H1 (cell line): ENCODE results near the gene SIGLEC14. TPM values are rescaled to one million over a fixed set of nuclear protein-coding genes. Genes with fewer than 3 reads are reported as not detected.

Source experiments
- CTCF ChIA-PET: fragments of 300-600 bp; sonication (Branson Sonifier 250); formaldehyde crosslinking; loops from one replicate; lab custom pipeline; 2021; ENCODE audit not compliant: partially characterized antibody; lab: Charles Lee
- POLR2A ChIA-PET: fragments of 300-600 bp; sonication (Branson Sonifier 250); formaldehyde crosslinking; loops from one replicate; lab custom pipeline; 2021; ENCODE audit warnings: inconsistent platforms; ENCODE audit not compliant: partially characterized antibody; lab: Charles Lee
- DNase-seq, 2 experiments: peaks; one replicate each; pipeline versions ENCODE4 v3.0.0 to v3.0.0-alpha.2; 2010 to 2022; ENCODE audit warnings: low spot score in 2 of 2, low read depth in 1 of 2, mixed read lengths in 1 of 2
- FAIRE-seq: peaks from 2 replicates; lab custom pipeline; 2011; peaks lifted over from hg19 to GRCh38; lab: Jason Lieb, UNC
- H2AFZ ChIP-seq: 2 replicates; pipeline ENCODE4 v1.8.1; 2012; ENCODE audit warnings: low read length, inconsistent platforms
- H2AK5ac ChIP-seq: 2 replicates; pipeline ENCODE4 v1.6.1; 2013; ENCODE audit warnings: low read depth, low read length
- H2BK120ac ChIP-seq: replicated peaks from 2 replicates; pipeline ENCODE3; 2013; ENCODE audit warnings: low read depth, low read length, inconsistent platforms
- H2BK12ac ChIP-seq: 2 replicates; pipeline ENCODE4 v1.6.1; 2013; ENCODE audit warnings: low read depth, low read length
- H2BK15ac ChIP-seq: 2 replicates; pipeline ENCODE4 v1.6.1; 2013; ENCODE audit warnings: low read length
- H2BK20ac ChIP-seq: 2 replicates; pipeline ENCODE4 v1.6.1; 2013; ENCODE audit warnings: low read length
- H2BK5ac ChIP-seq: 2 replicates; pipeline ENCODE4 v1.6.1; 2013; ENCODE audit warnings: low read depth, low read length
- H3K14ac ChIP-seq: 2 replicates; pipeline ENCODE4 v1.6.1; 2013; ENCODE audit warnings: inconsistent platforms; ENCODE audit not compliant: insufficient read length
- H3K18ac ChIP-seq: 2 replicates; pipeline ENCODE4 v1.6.1; 2013; ENCODE audit warnings: low read length; ENCODE audit errors: extremely low read depth
- H3K23ac ChIP-seq: 2 replicates; pipeline ENCODE4 v1.6.1; 2013; ENCODE audit warnings: inconsistent platforms; ENCODE audit not compliant: insufficient read length
- H3K23me2 ChIP-seq: 2 replicates; pipeline ENCODE4 v1.6.1; 2013; ENCODE audit warnings: low read depth, low read length
- H3K27ac ChIP-seq: 2 replicates; pipeline ENCODE4 v1.6.1; 2011; ENCODE audit warnings: low read depth, low read length, inconsistent platforms
- H3K27me3 ChIP-seq, 4 experiments: replicated peaks in 1 of 4; 1 replicate in 1 of 4; 2 replicates in 3 of 4; pipeline versions ENCODE4 v1.6.1 to v1.8.1; 2011 to 2013; ENCODE audit warnings: low read length in 3 of 4, mild to moderate bottlenecking in 3 of 4, inconsistent platforms in 2 of 4, mixed read lengths in 2 of 4, moderate library complexity in 1 of 4; ENCODE audit not compliant: control insufficient read depth in 3 of 4, insufficient read depth in 3 of 4; ENCODE audit errors: extremely low read depth in 1 of 4
- H3K36me3 ChIP-seq, 4 experiments: 2 replicates each; pipeline versions ENCODE4 v1.6.1 to v1.8.1; 2011 to 2013; ENCODE audit warnings: mild to moderate bottlenecking in 4 of 4, low read length in 3 of 4, moderate library complexity in 2 of 4, control low read depth in 1 of 4, inconsistent platforms in 1 of 4; ENCODE audit not compliant: insufficient read depth in 4 of 4, control insufficient read depth in 2 of 4
- H3K4ac ChIP-seq: replicated peaks from 2 replicates; pipeline ENCODE3; 2013; ENCODE audit warnings: low read length, low read depth, mixed read lengths, inconsistent platforms; ENCODE audit not compliant: insufficient read length
- H3K4me1 ChIP-seq, 4 experiments: replicated peaks in 1 of 4; 1 replicate in 1 of 4; 2 replicates in 3 of 4; pipeline versions ENCODE4 v1.6.1 to v1.8.1; 2011 to 2013; ENCODE audit warnings: low read length in 3 of 4, inconsistent platforms in 2 of 4, mixed read lengths in 1 of 4; ENCODE audit not compliant: insufficient read depth in 4 of 4, control insufficient read depth in 3 of 4
- H3K4me2 ChIP-seq, 2 experiments: 2 replicates each; pipeline versions ENCODE4 v1.6.1 to v1.8.1; 2011 to 2013; ENCODE audit warnings: low read depth in 2 of 2, low read length in 2 of 2, control low read depth in 1 of 2, inconsistent platforms in 1 of 2, mild to moderate bottlenecking in 1 of 2; ENCODE audit not compliant: insufficient read depth in 1 of 2
- H3K4me3 ChIP-seq, 4 experiments: fragments of 200-600, 300-600 bp in 1 of 4; sonication (generic), shearing (Covaris generic), sonication (Bioruptor Twin) in 1 of 4; 2 replicates each; pipeline versions ENCODE4 v1.5.1 to v1.8.1; 2011 to 2016; ENCODE audit warnings: low read length in 4 of 4, low read depth in 3 of 4, control low read depth in 2 of 4, inconsistent platforms in 2 of 4, mild to moderate bottlenecking in 2 of 4, mixed read lengths in 1 of 4, moderate library complexity in 1 of 4; ENCODE audit not compliant: insufficient read depth in 2 of 4; ENCODE audit errors: extremely low read depth in 1 of 4
- H3K56ac ChIP-seq: replicated peaks from 2 replicates; pipeline ENCODE3; 2013; ENCODE audit warnings: low read depth, mild to moderate bottlenecking, mixed read lengths, low read length, inconsistent platforms; ENCODE audit not compliant: insufficient read length
- H3K79me1 ChIP-seq: 2 replicates; pipeline ENCODE4 v1.6.1; 2013; ENCODE audit warnings: low read depth, low read length, control low read depth
- H3K79me2 ChIP-seq, 2 experiments: 2 replicates each; pipeline versions ENCODE4 v1.6.1 to v1.8.1; 2012 to 2013; ENCODE audit warnings: low read length in 2 of 2, mild to moderate bottlenecking in 2 of 2, inconsistent platforms in 1 of 2; ENCODE audit not compliant: insufficient read depth in 2 of 2, control insufficient read depth in 1 of 2
- H3K9ac ChIP-seq, 4 experiments: replicated peaks in 1 of 4; 1 replicate in 1 of 4; 2 replicates in 3 of 4; pipeline versions ENCODE4 v1.6.1 to v1.8.1; 2011 to 2013; ENCODE audit warnings: low read depth in 3 of 4, low read length in 3 of 4, control low read depth in 2 of 4, mild to moderate bottlenecking in 2 of 4, moderate library complexity in 2 of 4, inconsistent platforms in 1 of 4; ENCODE audit errors: extremely low read depth in 1 of 4
- H3K9me3 ChIP-seq, 2 experiments: 2 replicates each; pipeline versions ENCODE4 v1.6.1 to v1.8.1; 2012 to 2013; ENCODE audit warnings: mild to moderate bottlenecking in 2 of 2, moderate library complexity in 2 of 2, control low read depth in 1 of 2, inconsistent platforms in 1 of 2, low read depth in 1 of 2, low read length in 1 of 2, mixed read lengths in 1 of 2; ENCODE audit not compliant: insufficient read depth in 2 of 2
- H4K20me1 ChIP-seq, 2 experiments: replicated peaks in 1 of 2; 2 replicates each; pipeline versions ENCODE3 to v1.8.1; 2011 to 2013; ENCODE audit warnings: inconsistent platforms in 2 of 2, low read length in 2 of 2, mild to moderate bottlenecking in 1 of 2; ENCODE audit not compliant: insufficient read depth in 2 of 2, control insufficient read depth in 1 of 2
- H4K5ac ChIP-seq: 2 replicates; pipeline ENCODE4 v1.6.1; 2013; ENCODE audit warnings: low read length, low read depth, mixed read lengths, inconsistent platforms; ENCODE audit not compliant: insufficient read length
- H4K8ac ChIP-seq: 2 replicates; pipeline ENCODE4 v1.8.0; 2013; ENCODE audit warnings: mild to moderate bottlenecking, moderate library complexity, low read length, inconsistent platforms; ENCODE audit not compliant: insufficient read depth; ENCODE audit errors: extremely low read depth
- H4K91ac ChIP-seq: replicated peaks from 2 replicates; pipeline ENCODE3; 2013; ENCODE audit warnings: low read length, mixed read lengths, inconsistent platforms; ENCODE audit not compliant: insufficient read length
- CBX5 ChIP-seq: fragments of 300-800, 300-1000 bp; sonication (generic); IDR thresholded peaks from 2 replicates; pipeline ENCODE4 v1.7.1; 2016; ENCODE audit warnings: antibody characterized with exemption, low read length, low read depth
- CREB1 ChIP-seq: IDR thresholded peaks from 2 replicates; pipeline ENCODE4 v1.6.1; 2012; ENCODE audit warnings: inconsistent platforms
- JUND ChIP-seq: IDR thresholded peaks from 2 replicates; pipeline ENCODE4 v1.6.1; 2011; ENCODE audit warnings: mild to moderate bottlenecking, improper control_type of control experiment, low read length
- POU5F1 ChIP-seq: IDR thresholded peaks from 2 replicates; pipeline ENCODE4 v1.6.1; 2011; ENCODE audit warnings: low read depth, mild to moderate bottlenecking, low read length, moderate library complexity
- RAD21 ChIP-seq, 2 experiments: IDR thresholded peaks in 1 of 2; conservative IDR thresholded peaks in 1 of 2; 2 replicates each; pipeline ENCODE4 v1.6.1; 2011; ENCODE audit warnings: low read depth in 2 of 2, low read length in 2 of 2, improper control_type of control experiment in 1 of 2, inconsistent platforms in 1 of 2, mild to moderate bottlenecking in 1 of 2, moderate library complexity in 1 of 2
- WGBS, 2 experiments: shearing (Covaris generic) in 1 of 2; methylation state at CpG; one replicate each; pipeline versions ENCODE4 v1.1.6 to v1.1.7; 2013 to 2015; ENCODE audit warnings: low lambda C conversion rate in 2 of 2, mixed read lengths in 2 of 2, inconsistent platforms in 1 of 2, low coverage in 1 of 2, missing lambda C conversion rate in 1 of 2; ENCODE audit not compliant: insufficient replicate concordance in 2 of 2, insufficient coverage in 1 of 2, insufficient read length in 1 of 2; ENCODE audit errors: extremely low coverage in 1 of 2, missing lambda C conversion rate in 1 of 2; 5-methylcytosine and 5-hydroxymethylcytosine counted together
- polyA plus RNA-seq, 7 experiments: library from polyadenylated mRNA; depleted of rRNA in 3 of 7; stranded (reverse) in 5 of 7; unstranded in 2 of 7; fragments of >200 nt in 5 of 7; fragments of 200-250 nt in 2 of 7; gene quantifications; 1 replicate in 5 of 7; 2 replicates in 1 of 7; 4 replicates in 1 of 7; pipeline versions ENCODE4 v1.2.1 to v1.2.3, GENCODE V29; 2011 to 2013; ENCODE audit warnings: missing spikeins in 2 of 7, mixed read lengths in 2 of 7
- total RNA-seq: library from RNA; stranded (reverse); fragmentation: NEBNext Ultra II Directional; extraction: Animal tissue kit (Norgen Biotek cat#: 25700); gene quantifications from 2 replicates; pipeline ENCODE4 v1.2.1, GENCODE V29; 2021

The SIGLEC14 gene
- total and polyA plus RNA-seq, 2 of the 8 experiments (the other 6 are each of a cell fraction or from before 2014, with no cell fraction given), result not detected

DNA sequence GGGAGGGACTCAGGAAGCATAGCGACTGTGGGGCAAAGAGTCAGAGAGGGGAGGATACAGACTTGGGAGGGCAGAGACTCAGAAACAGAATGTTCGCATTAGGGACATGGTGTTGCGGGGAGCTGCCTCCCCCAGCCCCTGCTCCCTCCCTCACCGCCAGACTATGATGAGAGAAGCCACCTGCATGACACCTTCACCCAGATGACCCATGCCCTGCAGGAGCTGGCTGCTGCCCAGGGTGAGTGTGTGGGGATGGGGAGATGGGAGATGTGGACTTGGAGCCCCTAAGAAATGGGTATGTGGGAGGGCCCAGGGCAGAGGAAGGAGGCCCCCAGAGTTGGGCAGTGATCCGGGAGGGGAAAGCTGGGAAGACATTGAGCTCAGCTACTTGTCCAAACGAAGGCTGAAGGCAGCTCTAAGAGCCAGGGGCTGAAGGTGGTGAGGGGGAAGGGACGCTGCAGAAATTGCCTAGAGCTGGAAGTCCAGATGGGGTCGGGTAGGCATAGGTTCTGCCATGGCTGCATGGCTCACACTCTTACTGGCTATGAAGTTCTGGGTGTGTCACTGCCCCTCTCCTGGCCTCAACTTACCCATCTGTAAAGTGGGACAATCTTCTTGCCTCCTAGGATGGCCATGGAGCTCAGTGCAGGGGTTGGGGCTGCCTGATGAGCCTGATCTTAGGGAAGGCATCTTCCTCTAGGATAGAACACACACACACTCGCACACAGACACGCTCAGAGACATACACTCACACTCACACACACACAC is 47.9 kb upstream of the SIGLEC14 start:
- FAIRE-seq (no peak), DNase-seq (no peak)
- CTCF ChIA-PET, result interaction anchor here (0.5 to 2.2 kb wide), 3 partner anchors 9 to 83 kb away, joined by 3 to 9 read pairs (median 6); no protein-coding TSS in a partner anchor
- Histone ChIP-seq H2AFZ (no peak overlapping the region), H3K79me2 (peaks cover 0 to 12% of the 10 kb centered on the region in 2 experiments; a peak in 1 of 4 replicates), H3K14ac (no peak overlapping the region), H3K23ac (no peak overlapping the region), H2BK12ac (no peak overlapping the region), H3K4me2 (no peak overlapping the region), H2BK20ac (no peak overlapping the region), H3K18ac (no peak overlapping the region), H4K5ac (no peak overlapping the region), H3K9me3 (no peaks in the 10 kb centered on the region), H2AK5ac (no peak overlapping the region), H3K9ac (no peak overlapping the region), H3K36me3 (0 out of 8 replicates have a peak, but pooled peaks cover 0 to 4% (median 0%) of the 10 kb centered on the region in 4 experiments), H3K79me1 (peaks cover 11% of the 10 kb centered on the region), H3K4me1 (peaks cover 0 to 11% (median 4%) of the 10 kb centered on the region in 4 experiments; a peak in 4 of 7 replicates), H4K8ac (no peak overlapping the region), H4K20me1 (peaks cover 0 to 7% of the 10 kb centered on the region in 2 experiments), H3K27ac (no peak overlapping the region), H2BK15ac (no peak overlapping the region), H3K27me3 (no peaks in the 10 kb centered on the region), H3K23me2 (peaks cover 10% of the 10 kb centered on the region; the same call in 1 of the 2 replicates), H2BK120ac (no peak overlapping the region), H2BK5ac (no peak overlapping the region), H4K91ac (no peak overlapping the region), H3K4ac (no peak overlapping the region), H3K4me3 (no peak overlapping the region), H3K56ac (no peak overlapping the region)
- TF ChIP-seq JUND, result no peak
- TF ChIP-seq POU5F1, result no peak
- no peak for TF ChIP-seq CBX5
- no peak for TF ChIP-seq CREB1
- TF ChIP-seq RAD21 (IDR thresholded peaks at IDR 0.05 in 1 of 2, conservative IDR thresholded peaks at IDR 0.05 in 1 of 2; ENCODE audit: low read depth in 2 of 2, low read length in 2 of 2), result no peak
- POLR2A ChIA-PET, result interaction anchor here (1.0 kb wide), 1 partner anchor 9 kb away, joined by 3 read pairs; no protein-coding TSS in a partner anchor
- 87% methylated on average over 8 of the region's 10 CpGs; no CpG with 5 or more reads in 1 of the 2 experiments for WGBS, 2 experiments
